Renal pelvis (tissue), 4 donors: ENCODE data around the gene MTF1. TPM values are rescaled to one million over a fixed set of nuclear protein-coding genes. Genes with fewer than 3 reads are reported as not detected.

Experiments
- DNase-seq: peaks from one replicate; pipeline ENCODE4 v3.0.0-alpha.2; 2013
- polyA plus RNA-seq, 3 donors: library from polyadenylated mRNA; unstranded; fragments of 120-200 nt; gene quantifications; one replicate each; pipeline ENCODE4 v1.2.1, GENCODE V29; 2013; ENCODE audit not compliant: insufficient read length in 3 of 3

MTF1 gene
- polyA plus RNA-seq, 3 donors = 7.0 to 8.9 (median 8.4) TPM

DNA sequence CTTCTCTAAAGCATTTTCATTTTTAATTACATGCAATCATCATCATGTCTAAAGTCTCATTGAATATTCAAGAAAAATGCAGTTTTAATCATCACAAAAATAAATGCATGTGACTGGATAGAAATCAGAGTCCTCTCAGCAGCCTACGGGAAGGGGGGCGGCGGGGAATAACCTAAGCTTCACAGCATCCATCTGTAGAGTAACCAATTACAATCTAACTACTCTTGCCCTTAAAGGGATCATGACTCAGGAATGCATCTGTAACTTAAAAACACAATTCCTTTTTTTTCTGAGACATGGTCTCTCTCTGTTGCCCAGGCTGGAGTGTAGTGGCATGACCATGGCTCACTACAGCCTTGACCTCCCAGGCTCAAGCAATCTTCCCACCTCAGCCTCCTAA is 22.6 kb downstream of the MTF1 start:
- DNase-seq = no peak

DNA sequence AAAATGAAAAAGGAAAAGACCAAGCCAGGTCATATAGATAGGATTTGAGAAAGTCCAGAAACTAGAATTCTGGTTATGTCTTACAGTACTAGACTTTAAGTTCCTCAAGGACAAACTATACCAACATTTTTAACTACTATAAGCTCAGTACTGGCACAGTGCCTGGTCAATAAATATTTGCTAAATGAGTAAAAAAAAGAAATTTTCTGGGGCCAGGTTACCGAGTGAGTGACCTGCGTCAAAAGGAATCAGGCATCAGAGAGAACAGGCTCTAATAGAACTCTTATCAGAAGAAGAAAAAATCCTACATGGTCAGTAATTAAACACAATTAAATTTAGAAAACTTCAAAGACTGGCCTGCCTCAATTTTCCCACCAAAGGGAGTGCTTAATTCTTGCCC is 27.6 kb downstream of the MTF1 start:
- DNase-seq = no peak

- no peak for DNase-seq
Measured at GRCh38 chr1:37831109-37831508, 28.3 kb downstream of the MTF1 start.

DNA sequence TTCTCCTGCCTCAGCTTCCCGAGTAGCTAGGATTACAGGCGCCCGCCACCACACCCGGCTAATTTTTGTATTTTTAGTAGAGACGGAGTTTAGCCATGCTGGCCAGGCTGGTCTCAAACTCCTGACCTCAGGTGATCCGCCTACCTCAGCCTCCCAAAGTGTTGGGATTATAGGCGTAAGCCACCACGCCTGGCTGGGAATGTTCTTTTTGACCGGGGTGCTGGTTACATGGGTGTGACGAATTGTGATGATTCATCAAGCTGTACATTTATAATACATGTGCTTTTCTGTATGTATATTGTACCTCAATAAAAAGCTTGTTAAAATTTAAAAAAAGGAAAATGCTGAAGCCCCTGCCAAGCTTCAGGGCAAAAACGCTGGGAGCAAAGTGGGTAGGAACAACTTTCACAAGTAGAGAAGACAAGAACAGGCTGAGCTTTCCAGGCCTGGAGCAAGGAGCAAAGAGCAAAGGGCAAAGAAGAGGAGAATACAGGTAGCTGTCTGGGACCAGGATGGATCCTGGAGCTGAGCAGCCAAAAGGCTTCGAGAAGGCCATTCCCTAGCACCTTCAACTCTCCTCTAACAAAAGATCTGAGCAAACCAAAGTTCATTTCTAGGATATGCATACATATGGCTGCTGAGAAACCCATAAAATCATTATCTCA is 30.9 kb downstream of the MTF1 start:
- DNase-seq = no peak

DNA sequence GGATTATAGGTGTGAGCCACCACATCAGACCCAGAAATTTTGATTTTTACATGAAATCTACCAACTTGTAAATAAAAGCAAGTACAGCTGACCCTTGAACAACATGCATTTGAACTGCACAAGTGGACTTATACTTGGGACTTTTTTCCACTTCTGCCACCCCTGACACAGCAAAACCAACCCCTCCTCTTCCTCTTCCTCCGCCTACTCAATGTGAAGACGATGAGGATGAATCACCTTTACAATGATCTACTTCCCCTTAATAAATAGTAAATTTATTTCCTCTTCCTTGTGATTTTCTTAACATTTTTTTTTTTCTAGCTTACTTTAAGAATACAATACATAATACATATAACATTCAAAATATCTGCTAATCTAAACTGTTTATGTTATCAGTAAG is 33.9 kb downstream of the MTF1 start:
- no peak for DNase-seq

- DNase-seq = no peak
Measured at GRCh38 chr1:37824001-37824400, 35.4 kb downstream of the MTF1 start.

- DNase-seq = no peak
Measured at GRCh38 chr1:37822906-37823815, 36.2 kb downstream of the MTF1 start.

- no peak for DNase-seq
Measured at GRCh38 chr1:37821481-37821880, 37.9 kb downstream of the MTF1 start.

DNA sequence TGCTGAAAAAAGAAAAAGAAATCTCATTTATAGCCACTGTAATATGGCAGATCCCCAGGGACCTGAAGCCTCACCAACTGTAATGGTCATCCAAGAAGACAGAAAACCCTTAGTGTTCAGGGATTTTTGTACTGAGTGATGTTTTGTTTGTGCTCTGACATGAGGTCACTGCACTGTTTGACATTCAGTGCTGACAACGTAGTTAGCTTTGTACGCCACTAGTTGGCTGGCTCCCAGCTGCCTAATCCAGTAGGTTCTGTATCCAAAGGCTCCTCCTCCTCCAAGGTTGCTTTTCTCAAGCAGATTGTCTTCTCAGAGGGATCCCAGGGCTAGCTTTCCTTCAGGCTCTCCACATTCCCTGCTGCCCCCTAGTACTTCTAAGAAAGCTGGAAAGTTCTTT is 41.9 kb downstream of the MTF1 start:
- DNase-seq = no peak

DNA sequence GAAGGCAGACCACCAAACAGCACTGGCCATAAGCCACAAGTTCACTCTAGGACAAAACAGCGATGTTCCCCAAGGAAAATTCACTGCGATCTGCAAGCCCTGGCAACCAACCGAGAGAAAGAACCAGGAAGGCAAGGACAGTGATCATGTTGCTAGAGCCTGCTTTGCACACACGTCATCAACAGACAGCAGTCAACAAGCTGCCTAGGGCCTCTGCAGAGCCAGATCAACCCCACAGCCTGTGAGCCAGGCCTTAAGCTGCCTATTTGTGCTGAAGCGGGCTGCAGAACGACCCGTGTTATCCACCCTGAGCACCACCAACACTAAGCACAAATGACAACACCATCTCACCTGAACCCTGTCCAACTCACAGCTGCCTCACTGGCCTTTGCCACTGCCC is 45.1 kb downstream of the MTF1 start:
- DNase-seq = no peak

- no peak for DNase-seq
Measured at GRCh38 chr1:37813529-37814145, 45.8 kb downstream of the MTF1 start.

- DNase-seq = peak; percentile 62
Measured at GRCh38 chr1:37811027-37811655, 48.3 kb downstream of the MTF1 start.

- no peak for DNase-seq
Measured at GRCh38 chr1:37809942-37810341, 49.5 kb downstream of the MTF1 start.

- peak; percentile 71 for DNase-seq
Measured at GRCh38 chr1:37808369-37809319, 50.7 kb downstream of the MTF1 start.

DNA sequence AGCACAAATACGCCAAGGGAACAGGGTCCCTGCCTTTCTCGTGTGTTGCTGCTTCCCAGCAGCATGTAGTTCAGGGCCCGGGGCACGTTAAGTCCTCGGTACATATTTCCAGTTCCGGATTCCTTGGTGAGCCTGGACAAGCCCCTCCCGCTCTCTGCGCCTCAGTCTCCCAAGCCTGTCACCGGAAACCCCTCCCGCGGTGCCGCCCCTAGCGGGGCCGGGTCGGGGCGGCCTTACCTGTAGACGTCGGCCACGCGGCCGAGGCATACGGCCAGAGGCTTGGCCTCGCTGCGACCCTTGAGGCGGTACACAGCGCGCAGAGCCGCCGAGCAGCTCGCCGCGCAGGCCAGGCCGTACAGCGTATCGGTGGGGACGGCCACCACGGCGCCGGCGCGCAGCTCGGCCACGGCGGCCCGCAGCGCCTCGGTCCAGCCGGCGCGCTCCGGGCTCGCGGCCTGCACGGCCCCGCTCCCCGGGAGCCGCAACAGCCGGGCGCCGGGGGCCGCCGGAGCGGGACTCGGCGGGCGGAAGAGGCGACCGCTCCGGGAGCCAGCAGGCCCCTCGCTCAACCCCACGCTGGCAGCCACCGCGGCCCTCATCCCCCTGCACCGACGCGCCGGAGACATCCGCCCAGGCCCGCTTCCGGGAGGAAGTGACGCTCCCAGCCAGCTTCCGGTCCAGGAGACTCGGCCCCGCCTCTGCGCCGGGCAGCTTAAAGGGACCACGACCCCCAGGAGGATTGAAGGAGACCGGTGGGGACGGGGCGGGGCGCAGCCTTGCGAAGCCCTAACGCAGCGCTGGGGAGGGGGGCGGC is 51.6 kb downstream of the MTF1 start, which contains the start of the genes C1orf122 and YRDC:
TSS of gene C1orf122 (plus strand) at position 236 of the 814 bp plus-strand sequence. CDS start 615 bp downstream, outside the sequence.
TSS of gene YRDC (minus strand) at position 654 of the 814 bp plus-strand sequence. CDS start at position 626, 28 bp downstream.
- peak; percentile 94 for DNase-seq

- DNase-seq = no peak
Measured at GRCh38 chr1:37807220-37807554, 52.2 kb downstream of the MTF1 start.

GRCh38 chr1:37802439-37802838 is 57.0 kb downstream of the MTF1 start:
- DNase-seq = no peak

DNA sequence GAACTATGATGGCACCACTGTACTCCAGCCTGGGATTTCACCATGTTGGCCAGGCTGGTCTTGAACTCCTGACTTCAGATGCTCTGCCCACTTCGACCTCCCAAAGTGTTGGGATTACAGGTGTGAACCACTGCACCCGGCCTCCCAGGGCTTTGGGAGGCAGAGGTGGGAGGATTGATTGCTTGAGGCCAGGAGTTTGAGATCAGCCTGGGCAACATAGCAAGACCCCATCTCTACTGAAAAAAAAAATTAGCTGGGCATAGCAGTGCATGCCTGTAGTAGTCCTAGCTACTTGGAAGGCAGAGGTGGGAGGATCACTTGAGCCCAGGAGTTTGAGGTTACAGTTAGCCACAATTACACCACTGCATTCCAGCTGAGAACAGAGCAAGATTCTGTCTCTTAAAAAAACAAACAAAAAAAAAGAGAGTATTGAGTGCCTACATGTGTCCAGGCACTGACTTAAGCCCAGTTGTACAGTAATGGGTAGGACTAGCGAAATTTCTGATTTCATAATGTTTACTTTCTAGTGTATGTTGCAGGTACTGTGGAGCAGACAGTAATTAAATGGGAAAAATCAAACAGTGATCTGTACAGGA is 61.5 kb downstream of the MTF1 start:
- no peak for DNase-seq

DNA sequence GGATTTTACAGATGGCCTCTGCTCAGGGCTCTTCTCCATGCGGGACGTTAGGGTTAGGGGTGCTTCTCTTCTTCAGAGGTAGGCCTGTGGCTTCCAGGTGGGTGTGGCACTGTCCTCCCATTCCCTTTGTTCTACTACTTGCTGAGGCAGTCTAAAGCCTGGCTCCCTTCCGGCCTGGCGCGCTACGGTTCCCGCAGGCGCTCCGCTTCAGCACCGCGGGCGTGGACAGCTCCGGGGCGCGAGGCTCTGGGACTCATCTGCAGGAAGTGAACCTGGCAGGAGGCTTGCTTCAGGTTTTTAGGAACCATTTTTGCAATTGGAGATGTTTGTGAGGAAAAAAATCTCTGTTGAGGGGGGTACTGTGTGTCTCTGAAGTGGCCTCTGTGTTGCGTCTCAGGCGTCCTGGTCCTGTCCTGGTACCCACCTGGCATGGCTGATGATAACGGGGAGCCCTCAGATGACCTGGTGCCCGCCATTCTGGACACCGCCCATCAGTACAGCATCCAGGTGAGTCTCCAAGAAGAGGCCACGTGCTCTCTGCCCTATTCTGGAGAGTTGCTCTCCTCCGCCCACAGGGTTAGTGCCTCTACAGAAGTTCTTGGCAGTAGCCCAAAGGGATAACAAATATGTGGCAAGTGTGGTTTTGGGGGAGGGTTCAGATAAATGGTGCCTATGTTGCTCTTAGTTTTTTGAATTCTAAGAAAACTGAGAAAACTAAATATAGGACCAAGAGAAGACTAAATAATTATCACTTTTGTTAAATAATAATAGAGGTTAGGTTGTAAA is 63.9 kb downstream of the MTF1 start:
- no peak for DNase-seq
